OCI-LY3 (cell line): ENCODE measurements around the gene PRDM16.

ENCODE experiments used
- H2AFZ ChIP-seq: fragments of 200-600, 300-600 bp; shearing (Covaris generic); 2 replicates; pipeline ENCODE4 v1.6.0; 2014; ENCODE audit warnings: antibody characterized with exemption, low read depth, low read length
- H3K27ac ChIP-seq: fragments of 200-600, 300-600 bp; sonication (generic); 2 replicates; pipeline ENCODE4 v1.5.1; 2014; ENCODE audit warnings: mild to moderate bottlenecking, low read length, moderate library complexity, mixed read lengths
- H3K27me3 ChIP-seq: fragments of 200-600, 300-600 bp; sonication (generic); 2 replicates; pipeline ENCODE4 v1.6.1; 2014; ENCODE audit warnings: low read depth, low read length, mixed read lengths
- H3K36me3 ChIP-seq: fragments of 200-600, 300-600 bp; sonication (generic); replicated peaks from 2 replicates; pipeline ENCODE3; 2014; ENCODE audit warnings: low read depth, low read length, mixed read lengths
- H3K4me1 ChIP-seq: fragments of 300-600, 200-600 bp; sonication (generic); 2 replicates; pipeline ENCODE4 v1.6.1; 2014; ENCODE audit warnings: low read length, mixed read lengths
- H3K4me2 ChIP-seq: fragments of 200-600, 300-600 bp; sonication (generic); 2 replicates; pipeline ENCODE4 v1.6.1; 2014; ENCODE audit warnings: low read length, mixed read lengths
- H3K4me3 ChIP-seq: fragments of 300-600, 200-600 bp; sonication (generic); 2 replicates; pipeline ENCODE4 v1.5.1; 2014; ENCODE audit warnings: antibody characterized with exemption, mild to moderate bottlenecking, low read length, moderate library complexity
- H3K79me2 ChIP-seq: fragments of 300-600, 200-600 bp; shearing (Covaris generic); 2 replicates; pipeline ENCODE4 v1.6.1; 2014; ENCODE audit warnings: mild to moderate bottlenecking, low read length, mixed read lengths
- H3K9ac ChIP-seq: fragments of 300-600, 200-600 bp; shearing (Covaris generic); 2 replicates; pipeline ENCODE4 v1.6.0; 2014; ENCODE audit warnings: mild to moderate bottlenecking, low read length, moderate library complexity
- H3K9me3 ChIP-seq: fragments of 200-600, 300-600 bp; shearing (Covaris generic); 2 replicates; pipeline ENCODE4 v1.6.1; 2014; ENCODE audit warnings: low read length, mixed read lengths; ENCODE audit not compliant: insufficient read depth
- H4K20me1 ChIP-seq: fragments of 200-600, 300-600 bp; sonication (generic); 2 replicates; pipeline ENCODE4 v1.6.1; 2016; ENCODE audit warnings: low read length, mixed read lengths; ENCODE audit not compliant: insufficient read depth
- EZH2phosphoT487 ChIP-seq: fragments of 200-600 bp; shearing (Covaris generic); IDR thresholded peaks from 2 replicates; pipeline ENCODE4 v1.6.1; 2018; ENCODE audit warnings: antibody characterized with exemption, mixed run types, low read depth
- TF ChIP-seq, protein P1 (sequence below): fragments of 200-600, 300-600 bp; sonication (generic); IDR thresholded peaks from 2 replicates; pipeline ENCODE4 v1.5.1; 2014; ENCODE audit warnings: antibody characterized with exemption, low read length, low read depth

PRDM16 gene

DNA sequence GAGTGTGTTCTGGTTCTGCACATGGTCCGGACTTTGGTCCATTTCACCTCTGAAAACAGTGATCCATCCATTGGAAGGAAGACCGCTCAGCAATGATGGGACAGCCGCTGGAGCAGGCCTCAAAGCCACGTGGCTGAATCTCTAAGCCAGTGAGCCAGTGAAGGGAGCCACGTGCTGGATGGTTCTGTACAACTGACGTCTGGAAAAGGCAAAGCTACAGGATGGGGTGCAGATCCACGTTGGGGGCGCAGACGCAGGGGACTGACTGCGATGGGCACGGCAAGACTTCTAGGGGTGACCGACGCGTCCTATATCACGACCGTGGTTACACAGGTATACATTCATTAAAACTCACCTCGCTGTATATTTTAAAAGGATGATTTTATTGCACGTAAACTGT is 375.3 kb downstream of the PRDM16 start:
- TF ChIP-seq EZH2phosphoT487: no peak
- TF ChIP-seq, protein P1, sequence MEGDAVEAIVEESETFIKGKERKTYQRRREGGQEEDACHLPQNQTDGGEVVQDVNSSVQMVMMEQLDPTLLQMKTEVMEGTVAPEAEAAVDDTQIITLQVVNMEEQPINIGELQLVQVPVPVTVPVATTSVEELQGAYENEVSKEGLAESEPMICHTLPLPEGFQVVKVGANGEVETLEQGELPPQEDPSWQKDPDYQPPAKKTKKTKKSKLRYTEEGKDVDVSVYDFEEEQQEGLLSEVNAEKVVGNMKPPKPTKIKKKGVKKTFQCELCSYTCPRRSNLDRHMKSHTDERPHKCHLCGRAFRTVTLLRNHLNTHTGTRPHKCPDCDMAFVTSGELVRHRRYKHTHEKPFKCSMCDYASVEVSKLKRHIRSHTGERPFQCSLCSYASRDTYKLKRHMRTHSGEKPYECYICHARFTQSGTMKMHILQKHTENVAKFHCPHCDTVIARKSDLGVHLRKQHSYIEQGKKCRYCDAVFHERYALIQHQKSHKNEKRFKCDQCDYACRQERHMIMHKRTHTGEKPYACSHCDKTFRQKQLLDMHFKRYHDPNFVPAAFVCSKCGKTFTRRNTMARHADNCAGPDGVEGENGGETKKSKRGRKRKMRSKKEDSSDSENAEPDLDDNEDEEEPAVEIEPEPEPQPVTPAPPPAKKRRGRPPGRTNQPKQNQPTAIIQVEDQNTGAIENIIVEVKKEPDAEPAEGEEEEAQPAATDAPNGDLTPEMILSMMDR: no peak
- no peaks in the 10 kb centered on the region for H3K27me3 ChIP-seq
- no peak overlapping the region for H3K4me2 ChIP-seq
- H4K20me1 ChIP-seq: no peaks in the 10 kb centered on the region
- no peak overlapping the region for H2AFZ ChIP-seq
- no peaks in the 10 kb centered on the region for H3K36me3 ChIP-seq
- no peaks in the 10 kb centered on the region for H3K9me3 ChIP-seq
- H3K4me3 ChIP-seq: no peak overlapping the region
- no peak overlapping the region for H3K27ac ChIP-seq
- no peak overlapping the region for H3K9ac ChIP-seq
- no peaks in the 10 kb centered on the region for H3K4me1 ChIP-seq
- no peaks in the 10 kb centered on the region for H3K79me2 ChIP-seq

DNA sequence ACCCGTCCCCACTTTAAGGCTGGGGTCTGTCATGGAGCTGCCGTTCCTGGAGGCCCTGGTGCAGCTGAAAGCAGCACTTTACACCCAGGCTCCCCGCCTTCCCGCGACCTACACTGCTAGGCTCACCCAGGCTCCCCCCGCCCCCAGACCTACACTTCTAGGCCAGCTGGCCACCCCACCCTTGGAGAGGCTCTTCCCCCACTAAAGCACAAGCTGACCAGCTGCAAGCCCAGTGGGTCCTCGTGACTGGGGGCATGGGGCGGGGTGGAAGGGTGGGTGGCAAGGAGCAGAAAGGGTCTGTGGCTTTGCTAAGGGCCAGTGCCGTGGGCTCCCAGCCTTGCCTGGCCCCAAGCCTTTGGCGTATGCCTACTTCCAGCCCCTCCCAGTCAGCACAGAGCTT is 375.7 kb downstream of the PRDM16 start:
- no peaks in the 10 kb centered on the region for H3K9me3 ChIP-seq
- H2AFZ ChIP-seq: no peak overlapping the region
- no peak overlapping the region for H3K27ac ChIP-seq
- no peaks in the 10 kb centered on the region for H4K20me1 ChIP-seq
- H3K9ac ChIP-seq: no peak overlapping the region
- H3K79me2 ChIP-seq: no peaks in the 10 kb centered on the region
- TF ChIP-seq, protein P1: no peak
- TF ChIP-seq EZH2phosphoT487: no peak
- H3K4me3 ChIP-seq: no peak overlapping the region
- H3K4me2 ChIP-seq: no peak overlapping the region
- H3K27me3 ChIP-seq: no peaks in the 10 kb centered on the region
- no peaks in the 10 kb centered on the region for H3K4me1 ChIP-seq
- no peaks in the 10 kb centered on the region for H3K36me3 ChIP-seq

DNA sequence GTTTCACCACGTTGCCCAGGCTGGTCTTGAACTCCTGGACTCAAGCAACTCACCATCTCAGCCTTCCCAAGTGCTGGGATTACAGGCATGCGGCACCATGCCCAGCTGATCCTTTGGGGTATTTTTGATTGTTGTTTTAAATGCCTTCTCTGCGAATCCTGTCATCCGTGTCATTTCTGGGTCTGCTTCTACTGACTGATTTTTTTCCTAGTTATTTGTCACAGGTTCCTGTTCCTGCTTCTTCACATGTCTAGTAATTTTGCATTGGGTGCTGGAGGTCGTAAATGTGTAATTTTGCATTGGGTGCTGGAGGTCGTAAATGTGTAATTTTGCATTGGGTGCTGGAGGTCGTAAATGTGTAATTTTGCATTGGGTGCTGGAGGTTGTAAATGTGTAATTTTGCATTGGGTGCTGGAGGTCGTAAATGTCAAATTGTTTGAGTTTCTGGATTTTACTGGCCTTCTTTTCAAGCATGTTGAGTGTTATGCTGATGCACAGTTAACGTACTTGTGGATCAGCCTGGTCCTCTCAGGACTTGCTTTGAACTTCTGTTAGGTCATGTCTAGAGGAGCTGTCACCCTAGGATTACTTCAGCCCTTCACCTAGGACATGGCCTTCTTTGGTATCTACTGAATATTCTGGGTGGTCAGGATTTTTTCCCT is 381.3 kb downstream of the PRDM16 start:
- no peak overlapping the region for H3K9ac ChIP-seq
- TF ChIP-seq EZH2phosphoT487: no peak
- TF ChIP-seq, protein P1: no peak
- H3K4me1 ChIP-seq: no peaks in the 10 kb centered on the region
- H3K36me3 ChIP-seq: no peaks in the 10 kb centered on the region
- H3K9me3 ChIP-seq: no peaks in the 10 kb centered on the region
- H3K27me3 ChIP-seq: no peaks in the 10 kb centered on the region
- H4K20me1 ChIP-seq: no peaks in the 10 kb centered on the region
- H3K79me2 ChIP-seq: no peaks in the 10 kb centered on the region
- no peak overlapping the region for H3K4me3 ChIP-seq
- no peak overlapping the region for H3K4me2 ChIP-seq
- no peak overlapping the region for H2AFZ ChIP-seq
- no peak overlapping the region for H3K27ac ChIP-seq

DNA sequence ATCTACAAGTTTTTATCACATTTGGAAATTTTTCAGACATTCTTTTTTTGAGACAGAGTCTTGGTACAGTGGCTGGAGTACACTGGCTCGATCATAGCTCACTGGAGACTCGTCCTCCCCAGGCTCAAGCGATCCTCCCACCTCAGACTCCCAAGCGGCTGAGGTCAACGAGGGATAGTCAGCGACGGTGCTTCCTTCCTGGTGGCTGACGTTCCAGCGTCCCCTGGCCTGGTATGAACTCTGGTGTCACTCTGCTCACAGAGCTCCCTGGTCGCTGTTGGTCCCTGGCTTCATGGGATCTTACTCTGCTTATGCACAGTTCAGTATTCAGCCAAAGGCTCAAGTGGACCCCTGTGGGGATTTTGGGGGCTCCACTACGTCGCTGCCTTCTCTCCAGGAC is 382.0 kb downstream of the PRDM16 start:
- Histone ChIP-seq H3K9me3 (no peaks in the 10 kb centered on the region), H3K27ac (no peak overlapping the region), H4K20me1 (no peaks in the 10 kb centered on the region), H2AFZ (no peak overlapping the region), H3K79me2 (no peaks in the 10 kb centered on the region), H3K4me1 (no peaks in the 10 kb centered on the region), H3K9ac (no peak overlapping the region), H3K36me3 (no peaks in the 10 kb centered on the region), H3K4me3 (no peak overlapping the region), H3K4me2 (no peak overlapping the region), H3K27me3 (no peaks in the 10 kb centered on the region)
- TF ChIP-seq EZH2phosphoT487: no peak
- TF ChIP-seq, protein P1: no peak
